Measurements from ENCODE around the gene MTRR.

GRCh38 chr5:7846327-7846726 is 22.6 kb upstream of the MTRR start:
- TF ChIP-seq MAZ (CRISPR knock-in tag; conservative IDR thresholded peaks at IDR 0.05 in 1 of 2, IDR thresholded peaks at IDR 0.05 in 1 of 2) (no peak), ZC3H11A (IDR thresholded peaks at IDR 0.05; ENCODE audit: low read depth, low read length) (no peak), ZNF76 (CRISPR knock-in tag; IDR thresholded peaks at IDR 0.05; ENCODE audit: borderline replicate concordance) (no peak), ELK1 (CRISPR knock-in tag; IDR thresholded peaks at IDR 0.05) (no peak), CTCF (IDR thresholded peaks at IDR 0.05 in 2 of 3, conservative IDR thresholded peaks at IDR 0.05 in 1 of 3; ENCODE audit: insufficient read depth in 2 of 3, low read depth in 1 of 3, low read length in 3 of 3) (no peak), POLR2AphosphoS5 (IDR thresholded peaks at IDR 0.05; ENCODE audit: control insufficient read depth, insufficient read depth, low read depth, low read length) (no peak), ZNF274 (IDR thresholded peaks at IDR 0.05; ENCODE audit: borderline replicate concordance, low read depth, low read length) (no peak), NFIC (IDR thresholded peaks at IDR 0.05) (no peak), ARNT (IDR thresholded peaks at IDR 0.05) (no peak), WHSC1 (IDR thresholded peaks at IDR 0.05; ENCODE audit: low read length) (no peak), ZNF239 (CRISPR knock-in tag; IDR thresholded peaks at IDR 0.05) (no peak)

Measured in K562 (cell line).